Measurements from ENCODE around the gene RAB3GAP1.
A peak's percentile ranks its signal among the peaks of the same experiment; 100 is the strongest.
"Not testable (repeated sequence)": the region's sequence is repeated elsewhere in the genome, so short reads cannot be mapped to it uniquely, and the experiment has no call there.

Gene RAB3GAP1

DNA sequence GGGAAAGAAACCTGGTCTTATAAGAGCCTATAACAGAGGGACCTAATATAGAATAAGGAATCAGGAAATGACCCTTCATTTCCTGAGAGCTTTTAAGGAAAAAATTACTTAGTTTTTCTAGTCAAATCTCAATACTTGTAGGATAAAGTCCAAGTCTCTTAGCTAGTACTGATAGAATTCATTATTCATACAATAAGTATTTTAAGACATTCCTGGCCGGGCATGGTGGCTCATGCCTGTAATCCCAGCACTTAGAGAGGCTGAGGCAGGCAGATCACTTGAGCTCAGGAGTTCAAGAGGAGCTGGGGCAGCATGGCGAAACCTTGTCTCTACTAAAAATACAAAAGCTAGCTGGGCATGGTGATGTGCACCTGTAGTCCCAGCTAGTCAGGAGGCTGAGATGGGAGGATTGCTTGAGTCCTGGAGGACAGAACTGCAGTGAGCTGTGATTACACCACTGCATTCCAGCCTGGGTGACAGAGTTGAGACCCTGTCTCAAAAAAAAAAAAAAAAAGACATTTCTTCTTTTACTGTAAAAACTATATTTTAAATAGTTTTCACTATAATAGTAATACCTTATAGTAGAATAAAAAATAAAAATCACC lies 3.2 kb downstream of the RAB3GAP1 start:
- DNase-seq (ENCODE audit: low spot score) = no peak

DNA sequence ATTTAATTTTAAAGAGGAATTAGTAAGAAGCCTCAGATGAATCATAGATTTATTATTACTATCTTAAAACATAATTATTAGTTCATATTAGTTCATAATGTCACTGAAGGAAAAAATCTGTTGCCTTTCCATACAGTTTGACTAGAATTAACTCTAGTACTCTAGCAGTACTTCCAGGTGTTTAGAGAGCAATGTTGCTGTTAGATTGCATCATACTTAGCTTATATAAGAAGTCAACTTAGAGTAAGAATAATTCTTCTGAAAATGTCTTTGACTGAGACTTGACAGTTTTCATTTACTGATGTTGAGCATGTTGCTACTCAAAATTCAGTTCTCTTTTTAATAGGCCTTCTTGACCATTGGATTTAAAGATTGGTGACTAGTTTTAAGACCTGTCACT lies 4.7 kb downstream of the RAB3GAP1 start:
- peak; percentile 15 for DNase-seq (ENCODE audit: low spot score)

DNA sequence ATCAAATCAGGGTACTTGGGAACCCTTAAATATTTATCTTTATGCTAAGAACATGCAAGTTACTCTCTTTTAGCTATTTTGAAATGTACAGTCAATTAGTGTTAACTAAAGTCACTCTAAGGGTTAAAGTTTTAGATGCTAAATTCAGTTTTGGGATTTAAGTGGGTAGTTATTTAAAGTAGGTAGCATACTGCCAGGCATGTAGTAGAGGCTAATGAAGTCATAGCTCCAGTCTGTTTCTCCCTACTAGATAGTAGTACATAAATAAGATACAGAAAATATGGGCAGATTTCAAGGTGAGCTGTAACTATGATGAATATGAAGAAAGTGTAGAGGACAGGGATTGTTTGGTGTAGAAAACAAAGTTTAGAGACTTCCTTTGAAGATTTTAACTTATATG lies 7.5 kb downstream of the RAB3GAP1 start:
- DNase-seq (ENCODE audit: low spot score) = no peak

DNA sequence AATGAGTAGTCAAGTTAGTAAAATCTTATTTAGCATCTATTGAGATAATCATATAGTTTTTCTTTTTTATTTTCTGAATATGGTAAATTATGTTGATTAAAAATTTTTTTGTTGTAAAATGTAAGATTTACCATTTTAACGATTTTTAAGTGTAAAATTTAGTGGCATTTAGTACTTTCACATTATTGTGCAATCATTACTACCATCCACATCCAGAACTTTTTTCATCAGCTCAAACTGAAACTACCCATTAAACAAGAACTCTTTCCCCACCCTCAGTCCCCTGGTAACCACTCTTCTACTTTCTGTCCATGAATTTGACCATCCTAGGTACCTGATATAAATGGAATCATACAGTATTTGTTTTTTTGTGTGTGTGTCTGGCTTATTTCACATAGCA lies 11.1 kb downstream of the RAB3GAP1 start:
- DNase-seq (ENCODE audit: low spot score) = no peak

DNA sequence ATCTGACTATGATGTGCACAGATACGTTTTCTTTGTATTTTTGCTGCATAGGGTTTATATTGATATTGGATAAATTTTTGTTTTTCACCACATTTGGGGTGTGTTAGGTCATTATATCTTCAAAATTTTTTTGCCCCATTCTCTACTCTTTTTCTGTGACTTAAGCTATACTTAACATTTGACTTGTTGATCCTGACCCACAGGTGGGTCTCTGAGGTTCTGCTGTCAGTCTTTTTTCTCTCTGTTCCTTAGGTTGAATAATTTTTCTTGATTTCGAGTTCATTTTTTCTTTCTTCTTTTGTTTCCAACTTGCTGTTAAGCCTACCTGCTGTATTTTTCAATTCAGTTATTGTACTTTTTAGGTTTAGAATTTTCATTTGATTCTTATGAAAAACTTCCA lies 12.1 kb downstream of the RAB3GAP1 start:
- DNase-seq (ENCODE audit: low spot score) = no peak

DNA sequence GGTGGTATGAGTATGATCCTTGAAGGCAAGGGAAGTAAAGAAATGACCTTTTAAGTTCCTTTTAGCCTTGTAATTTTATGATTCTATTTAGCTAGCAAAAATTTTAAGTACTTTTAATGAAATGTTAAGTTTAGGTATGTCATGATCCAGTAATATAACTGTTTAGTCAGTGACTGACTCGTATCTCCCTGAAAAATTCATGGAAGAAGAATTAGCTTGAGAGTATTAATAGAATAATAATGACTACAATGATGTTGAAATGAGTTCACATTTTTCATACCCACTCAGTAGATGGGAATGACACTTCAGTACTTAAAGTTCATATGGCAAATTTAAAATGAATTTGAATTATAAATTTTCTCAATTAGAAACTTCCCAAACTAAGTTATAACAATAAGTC lies 14.6 kb downstream of the RAB3GAP1 start:
- DNase-seq (ENCODE audit: low spot score) = no peak

DNA sequence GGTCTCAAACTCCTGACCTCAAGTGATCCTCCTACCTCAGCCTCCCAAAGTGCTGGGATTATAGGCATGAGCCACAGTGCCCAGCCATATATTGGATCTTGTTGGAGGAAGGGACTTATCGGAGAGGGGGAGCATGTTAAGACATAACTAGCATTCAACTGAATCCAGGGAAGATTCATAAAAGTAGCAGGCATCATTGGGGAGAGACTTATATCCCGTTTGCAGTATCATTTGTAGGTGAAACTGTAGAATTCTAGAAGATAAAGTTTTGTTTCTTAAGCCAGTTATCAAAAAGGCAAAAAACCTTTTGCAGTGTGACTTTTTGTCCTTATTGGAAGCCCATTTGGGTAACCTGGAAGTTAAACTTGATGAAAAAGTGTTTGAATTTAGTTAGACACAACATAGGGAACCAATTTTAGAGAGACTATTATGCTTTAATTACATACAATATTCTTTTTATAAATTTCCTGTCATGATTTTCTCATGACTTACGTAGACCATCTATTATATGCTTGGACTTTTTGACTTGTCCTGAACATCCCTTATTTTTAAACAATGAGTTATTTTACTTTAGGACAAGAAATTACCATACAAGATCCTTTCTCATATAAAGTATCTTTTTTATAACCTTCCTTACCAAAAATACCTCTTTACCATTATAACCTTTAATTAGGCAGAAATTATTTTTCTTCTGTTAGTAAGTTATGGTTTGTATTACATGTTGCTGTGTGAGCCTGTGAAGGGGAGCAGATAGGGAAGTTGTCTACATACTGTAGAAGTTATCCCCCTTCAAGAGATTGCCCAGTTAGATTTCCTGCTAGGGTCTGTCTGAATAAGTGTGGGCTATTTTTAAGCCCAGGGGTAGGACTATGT lies 20.3 kb downstream of the RAB3GAP1 start:
- DNase-seq (ENCODE audit: low spot score) = no peak

DNA sequence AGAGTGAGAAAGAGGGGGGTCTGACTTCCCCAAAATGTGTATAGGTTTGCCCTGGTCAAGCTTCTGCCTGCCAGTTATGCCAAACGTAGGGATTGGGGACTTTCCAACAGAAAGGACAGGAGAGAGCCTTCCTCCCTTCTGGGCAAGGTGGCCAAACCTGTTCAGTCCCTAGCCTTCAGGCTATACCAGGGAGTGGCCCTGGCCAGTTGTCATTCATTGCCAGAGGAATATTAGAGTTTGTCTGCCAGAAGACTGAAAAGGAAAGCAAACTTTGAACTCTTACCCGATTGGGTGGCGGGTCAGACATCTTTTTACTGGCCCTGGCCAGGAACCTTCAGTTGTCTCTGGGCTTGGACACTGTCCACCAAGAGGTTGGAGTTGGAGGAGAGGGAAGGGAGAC lies 22.1 kb downstream of the RAB3GAP1 start:
- no peak for DNase-seq (ENCODE audit: low spot score)

DNA sequence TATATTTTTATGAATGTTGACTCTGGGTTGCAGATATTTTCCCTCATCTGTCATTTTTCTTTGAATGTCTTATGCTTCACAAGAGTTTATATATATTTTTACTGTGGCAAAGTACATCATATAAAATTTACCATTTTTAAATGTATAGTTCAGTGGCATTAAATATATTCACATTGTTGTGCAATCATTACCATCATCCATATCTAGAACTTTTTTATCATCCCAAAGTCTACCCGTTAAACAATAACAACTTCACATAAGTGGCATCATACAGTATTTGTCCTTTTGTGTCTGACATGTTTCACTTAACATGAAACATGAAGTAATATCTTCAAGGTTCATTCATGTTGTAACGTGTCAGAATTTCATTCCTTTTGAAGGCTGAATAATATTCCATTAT lies 24.5 kb downstream of the RAB3GAP1 start:
- no peak for DNase-seq (ENCODE audit: low spot score)

DNA sequence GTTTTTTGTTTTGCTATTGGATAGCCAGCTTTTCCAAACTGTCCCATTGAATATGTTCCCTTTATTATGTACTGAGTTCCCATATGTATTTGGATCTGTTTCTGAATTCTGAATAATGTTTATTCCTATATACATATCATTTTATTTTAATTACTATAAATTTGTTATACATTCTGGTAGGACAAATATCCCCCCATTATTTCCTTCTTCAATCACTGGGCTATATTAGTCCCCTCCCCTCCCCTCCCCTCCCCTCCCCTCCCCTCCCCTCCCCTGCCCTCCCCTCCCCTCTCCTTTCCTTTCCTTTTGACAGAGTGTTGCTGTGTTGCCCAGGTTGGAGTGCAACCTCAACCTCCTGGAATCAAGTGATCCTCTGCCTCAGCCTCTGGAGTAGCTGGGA lies 26.3 kb downstream of the RAB3GAP1 start:
- no peak for DNase-seq (ENCODE audit: low spot score)

DNA sequence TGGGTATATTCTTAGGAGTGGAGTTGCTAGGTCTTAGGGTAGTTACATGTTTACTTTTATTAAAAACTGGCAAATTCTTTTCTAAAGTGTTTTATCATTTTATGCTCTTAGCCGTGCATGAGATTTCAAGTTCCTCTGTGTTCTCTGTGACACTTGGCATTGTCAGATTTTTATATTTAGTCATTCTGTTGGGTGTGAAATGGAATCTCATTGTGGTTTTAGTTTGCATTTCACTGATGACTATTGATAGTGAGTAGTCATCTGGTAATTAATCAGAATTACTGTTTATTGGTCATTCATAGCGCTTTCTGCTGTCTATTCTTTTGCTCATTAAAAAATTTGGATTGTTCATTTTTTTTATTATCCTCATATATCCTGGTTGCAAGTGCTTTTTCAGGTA lies 34.1 kb downstream of the RAB3GAP1 start:
- no peak for DNase-seq (ENCODE audit: low spot score)

DNA sequence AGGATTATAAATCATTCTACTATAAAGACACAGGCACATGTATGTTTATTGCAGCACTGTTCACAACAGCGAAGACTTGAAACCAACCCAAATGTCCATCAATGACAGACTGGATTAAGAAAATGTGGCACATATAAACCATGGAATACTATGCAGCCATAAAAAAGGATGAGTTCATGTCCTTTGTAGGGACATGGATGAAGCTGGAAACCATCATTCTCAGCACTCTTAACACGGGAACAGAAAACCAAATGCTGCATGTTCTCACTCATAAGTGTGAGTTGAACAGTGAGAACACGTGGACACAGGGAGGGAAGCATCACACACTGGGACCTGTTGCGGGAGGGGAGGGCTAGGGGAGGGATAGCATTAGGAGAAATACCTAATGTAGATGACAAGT lies 37.5 kb downstream of the RAB3GAP1 start:
- not testable (repeated sequence) for DNase-seq (ENCODE audit: low spot score)

DNA sequence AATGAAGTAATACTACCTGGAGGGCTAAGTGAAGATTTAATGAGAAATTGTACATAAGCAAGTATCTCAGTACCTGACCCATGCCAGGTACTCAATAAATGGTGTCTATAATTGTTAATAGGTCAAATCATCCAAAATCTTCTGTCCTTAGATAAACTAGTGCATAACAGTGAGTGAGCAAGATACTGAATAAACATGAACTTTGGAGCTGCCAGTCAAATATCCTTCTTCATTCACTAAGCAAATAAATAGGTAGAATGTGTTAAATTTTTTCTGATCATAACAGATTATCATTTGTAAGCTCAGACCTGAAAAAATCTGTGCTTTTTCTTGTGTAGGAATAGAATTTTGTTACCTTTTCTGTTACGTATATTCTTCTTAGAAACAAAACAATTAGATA lies 39.6 kb downstream of the RAB3GAP1 start:
- no peak for DNase-seq (ENCODE audit: low spot score)

DNA sequence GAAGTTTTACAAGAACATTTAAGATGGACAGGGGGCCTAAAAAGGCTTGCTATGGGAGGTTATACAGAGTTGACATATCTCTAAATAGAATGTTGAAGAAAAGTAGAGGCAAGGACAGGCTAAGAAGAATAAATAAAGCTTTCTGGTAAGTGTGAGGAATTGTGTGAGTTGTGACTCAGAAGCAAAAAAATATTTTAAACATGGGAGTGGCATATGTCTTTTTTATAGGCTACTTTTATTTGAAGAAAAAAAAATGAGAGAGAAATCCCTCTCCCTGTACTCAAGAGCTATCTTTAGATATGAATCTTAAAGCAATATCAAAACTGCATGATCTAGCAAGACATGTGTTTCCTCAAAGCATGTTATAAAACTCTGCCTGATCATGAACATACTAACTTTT lies 41.1 kb downstream of the RAB3GAP1 start:
- no peak for DNase-seq (ENCODE audit: low spot score)

DNA sequence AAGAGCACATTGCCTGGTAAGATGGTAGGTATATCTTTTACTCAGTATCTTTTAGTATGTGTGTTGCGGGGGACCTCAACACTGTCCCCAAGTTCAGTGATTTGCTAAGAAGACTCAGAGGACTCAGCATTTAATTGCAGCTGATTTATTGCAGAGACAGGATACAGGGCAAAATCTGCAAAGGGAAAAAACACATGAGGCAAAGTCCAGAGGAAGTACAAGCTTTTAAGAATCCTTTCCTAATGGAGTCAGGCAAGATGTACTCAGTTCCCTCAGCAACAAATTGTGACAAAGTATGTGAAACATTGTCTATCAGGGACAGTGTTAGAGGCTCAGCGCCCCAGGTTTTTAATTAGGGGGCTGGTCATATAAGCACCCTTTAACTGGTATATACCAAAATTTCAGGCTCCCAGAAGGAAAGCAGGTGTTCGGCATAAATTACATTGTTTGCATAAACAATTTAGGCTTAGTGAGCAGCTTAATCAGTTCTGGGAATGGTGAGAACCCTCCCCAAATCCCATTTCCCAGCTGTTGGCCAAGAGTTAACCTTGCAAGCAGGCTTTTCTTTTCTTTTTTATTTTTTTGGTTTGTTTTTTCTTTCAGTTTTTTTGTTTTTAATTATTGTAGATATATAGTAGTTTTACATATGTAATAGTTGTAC lies 41.7 kb downstream of the RAB3GAP1 start:
- DNase-seq (ENCODE audit: low spot score) = no peak

DNA sequence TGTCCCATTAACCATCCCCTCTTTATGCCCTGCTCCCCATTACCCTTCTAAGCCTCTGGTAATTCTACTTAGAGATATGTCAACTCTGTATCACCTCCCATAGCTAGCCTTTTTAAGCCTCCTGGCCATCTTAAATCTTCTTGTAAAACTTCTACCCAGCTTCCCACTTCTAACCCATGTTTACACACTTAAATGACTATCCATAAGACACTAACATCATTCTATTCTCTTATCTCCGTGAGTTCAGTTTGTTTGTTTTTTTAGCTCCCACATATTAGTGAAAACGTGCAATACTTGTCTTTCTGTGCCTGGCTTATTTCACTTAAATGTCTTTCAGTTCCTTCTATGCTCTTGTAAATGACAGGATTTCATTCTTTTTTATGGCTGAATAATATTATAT lies 42.4 kb downstream of the RAB3GAP1 start:
- no peak for DNase-seq (ENCODE audit: low spot score)

DNA sequence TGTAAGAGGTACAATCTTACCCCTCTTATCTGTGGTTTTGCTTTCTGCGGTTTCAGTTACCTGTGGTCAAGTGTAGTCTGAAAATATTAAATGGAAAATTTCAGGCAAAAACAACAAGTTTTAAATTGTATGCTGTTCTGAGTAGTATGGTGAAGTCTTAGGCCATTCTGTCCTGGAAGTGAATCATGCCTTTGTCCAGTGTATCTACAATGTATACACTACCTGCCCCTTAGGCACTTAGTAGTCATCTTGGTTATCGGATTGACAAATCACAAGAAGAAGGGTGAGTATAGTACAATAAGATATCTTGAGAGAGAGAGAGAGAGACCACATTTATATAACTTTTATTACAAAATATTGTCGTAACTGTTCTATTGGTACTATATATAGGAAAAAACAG lies 43.5 kb downstream of the RAB3GAP1 start:
- no peak for DNase-seq (ENCODE audit: low spot score)

DNA sequence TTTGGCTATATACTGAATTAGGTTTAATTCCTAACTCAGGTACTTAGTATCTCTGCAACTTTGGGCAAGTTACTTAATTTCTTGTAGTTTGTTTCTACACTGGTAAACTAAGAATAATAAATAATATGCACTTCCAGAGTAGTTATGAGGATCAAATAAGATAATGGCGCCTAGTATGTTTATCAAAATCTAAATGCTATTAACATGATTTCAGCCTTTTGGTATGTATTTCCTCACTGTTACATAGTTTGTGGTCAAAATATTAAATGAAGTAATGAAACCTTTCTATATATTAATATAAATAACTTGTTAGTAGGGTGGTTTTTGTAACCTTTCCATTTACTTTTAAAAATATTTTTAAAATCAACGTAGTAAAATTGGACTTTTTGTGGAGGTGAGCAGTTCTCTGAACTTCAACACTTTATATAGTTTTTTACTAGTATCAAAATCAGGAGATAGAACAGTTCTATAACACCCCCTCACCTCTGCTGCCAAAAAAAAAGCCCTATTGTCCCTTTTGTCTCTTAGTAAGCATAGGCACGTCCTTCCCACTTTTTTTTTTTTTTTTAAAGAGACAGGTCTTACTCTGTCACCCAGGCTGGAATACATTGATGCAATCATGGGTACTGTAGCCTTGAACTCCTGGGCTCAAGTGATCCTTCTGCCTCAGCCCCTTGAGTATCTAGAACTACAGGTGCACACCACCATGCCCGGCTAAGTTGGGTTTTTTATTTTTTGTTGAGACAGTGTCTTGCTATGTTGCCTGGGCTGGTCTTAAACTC lies 44.8 kb downstream of the RAB3GAP1 start:
- DNase-seq (ENCODE audit: low spot score) = no peak

DNA sequence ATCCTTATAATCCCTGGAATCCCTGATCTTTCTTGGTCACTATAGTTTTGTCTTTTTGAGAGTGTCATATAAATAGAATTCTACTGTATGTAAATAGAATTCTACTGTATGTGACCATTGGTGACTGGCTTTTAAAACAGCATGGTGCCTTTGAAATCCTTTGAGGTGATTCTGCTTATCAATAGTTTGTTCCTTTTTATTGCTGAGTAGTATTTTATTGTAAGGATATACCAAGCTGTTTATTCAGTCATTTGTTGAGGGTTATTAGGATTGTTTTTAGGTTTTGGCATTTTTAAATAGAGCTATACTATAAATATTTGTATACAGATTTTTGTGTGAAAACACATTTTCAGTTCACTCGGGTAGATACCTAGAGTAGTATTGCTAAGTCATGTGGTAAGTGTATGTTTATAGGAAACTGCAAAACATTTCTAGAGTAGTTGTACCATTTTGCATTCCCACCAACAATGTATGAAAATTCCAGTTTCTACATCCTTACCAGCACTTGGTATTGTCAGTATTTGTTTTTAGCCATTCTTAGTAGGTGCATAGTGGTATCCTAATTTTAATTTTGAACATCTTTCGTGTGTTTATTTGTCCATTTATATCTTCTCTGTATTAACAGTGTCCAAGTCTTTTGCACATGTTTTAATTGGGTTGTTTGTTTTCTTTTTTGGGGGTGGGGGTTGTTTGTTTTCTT lies 45.6 kb downstream of the RAB3GAP1 start:
- no peak for DNase-seq (ENCODE audit: low spot score)

DNA sequence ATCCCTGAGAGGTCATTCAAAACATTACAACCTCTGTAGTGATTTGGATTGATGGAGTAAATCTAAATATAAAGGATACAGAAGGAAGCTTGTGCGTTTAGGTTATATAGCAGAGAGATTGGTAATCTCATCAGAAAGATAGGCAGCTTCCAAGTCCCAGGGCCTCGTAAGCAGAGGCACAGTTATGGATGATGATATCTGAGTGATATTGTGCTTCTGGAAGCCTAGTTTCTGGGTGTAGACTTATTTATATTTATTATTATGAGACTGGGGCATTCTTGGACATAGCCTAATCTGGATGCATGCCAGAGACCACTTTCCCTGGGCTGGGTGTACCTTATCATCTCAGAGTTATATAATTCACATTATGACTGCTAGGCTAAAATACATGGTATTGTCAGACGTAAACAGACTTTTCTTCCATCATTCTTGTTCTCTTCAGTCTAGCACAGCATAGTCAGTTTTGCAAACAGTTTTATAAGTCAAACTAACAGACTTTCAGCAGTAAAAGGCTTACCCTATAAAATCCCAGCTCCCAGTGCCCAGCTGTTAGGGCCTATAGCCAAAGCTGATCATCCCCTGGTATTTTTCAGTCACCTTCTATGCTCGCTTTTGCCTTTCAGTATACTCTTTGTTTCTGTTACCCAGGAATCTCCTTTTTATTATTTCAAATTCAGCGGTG lies 47.9 kb downstream of the RAB3GAP1 start:
- no peak for DNase-seq (ENCODE audit: low spot score)

DNA sequence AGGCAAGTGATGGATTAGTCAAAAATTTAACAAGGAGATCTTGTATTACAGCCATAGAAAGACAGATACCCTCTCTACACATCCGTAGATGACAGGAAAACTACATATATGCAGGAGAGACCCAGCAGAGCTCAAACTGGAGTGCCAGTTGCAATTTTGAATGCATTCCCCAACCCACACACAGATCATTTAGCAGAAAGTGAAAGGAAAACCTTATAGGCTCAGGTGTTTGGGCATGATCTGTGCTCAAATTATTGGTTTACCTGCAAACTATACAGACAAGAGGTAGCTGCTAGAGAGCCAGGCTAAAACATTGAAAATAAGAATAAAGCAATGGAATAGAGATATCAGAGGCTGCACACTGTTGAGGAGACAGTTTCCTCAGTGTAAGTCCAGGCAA lies 51.8 kb downstream of the RAB3GAP1 start:
- DNase-seq (ENCODE audit: low spot score) = no peak

Measured in hematopoietic multipotent progenitor cell treated with erythropoietin and hydrocortisone succinate and interleukin-3 and kit ligand, for 17 days (in vitro differentiated cells).